Activated CD4-positive, alpha-beta memory T cell treated with anti-CD3 and anti-CD28 coated beads, Interleukin-2, amount 10 ng/mL, durations not matched to agents 7 days and 5 days (primary cell): ENCODE data around the gene PSMA7. TPM values are rescaled to one million over a fixed set of nuclear protein-coding genes. Genes with fewer than 3 reads are reported as not detected.

Experiments used
- CTCF ChIA-PET: fragments of 350-600 bp; sonication (Branson Sonifier 250); formaldehyde crosslinking; loops from one replicate; lab custom pipeline; 2021; ENCODE audit warnings: antibody characterized with exemption, inconsistent platforms; lab: Charles Lee
- POLR2A ChIA-PET: fragments of 350-600 bp; sonication (Branson Sonifier 250); formaldehyde crosslinking; loops from one replicate; lab custom pipeline; 2021; ENCODE audit warnings: antibody characterized with exemption; lab: Charles Lee
- DNase-seq: peaks from one replicate; pipeline ENCODE4 v3.0.0-alpha.2; 2020
- H3K27ac Mint-ChIP-seq: one replicate; pipeline ENCODE4 v1.8.0; 2021; ENCODE audit warnings: mild to moderate bottlenecking, mixed read lengths
- H3K27me3 Mint-ChIP-seq: one replicate; pipeline ENCODE4 v1.8.0; 2021; ENCODE audit warnings: mixed read lengths
- H3K36me3 Mint-ChIP-seq: one replicate; pipeline ENCODE4 v1.8.0; 2021; ENCODE audit warnings: low read depth, mixed read lengths
- H3K4me1 Mint-ChIP-seq: one replicate; pipeline ENCODE4 v1.8.0; 2021; ENCODE audit warnings: mixed read lengths
- H3K4me3 Mint-ChIP-seq: one replicate; pipeline ENCODE4 v1.8.0; 2021; ENCODE audit warnings: mild to moderate bottlenecking, mixed read lengths
- H3K9me3 Mint-ChIP-seq: one replicate; pipeline ENCODE4 v1.8.0; 2021; ENCODE audit warnings: mixed read lengths
- total RNA-seq, 2 experiments: library from RNA; stranded (reverse); gene quantifications; one replicate each; pipeline ENCODE4 v1.2.3, GENCODE V29; 2021

PSMA7 gene
- total RNA-seq, 2 experiments from 2014 or later, result 243 to 246 TPM

- Mint-ChIP-seq H3K9me3 (no peaks in the 10 kb centered on the region), H3K27ac (no peak overlapping the region), H3K36me3 (peaks cover 20% of the 10 kb centered on the region), H3K27me3 (no peaks in the 10 kb centered on the region), H3K4me1 (peaks cover 35% of the 10 kb centered on the region), H3K4me3 (no peak overlapping the region)
- DNase-seq, result no peak
- ChIA-PET POLR2A (interaction anchor here (2.2 kb wide), 1 partner anchor 80 kb away, joined by 7 read pairs; the partner anchor contains the start of gene TAF4), CTCF (interaction anchor here (0.6 kb wide), 1 partner anchor 156 kb away, joined by 3 read pairs; no protein-coding TSS in a partner anchor)
These were observed 3.0 kb upstream of the PSMA7 start for GRCh38 chr20:62146019-62146755.

- Mint-ChIP-seq H3K4me1 (peaks cover 40% of the 10 kb centered on the region), H3K4me3 (peak overlapping the region; percentile 78), H3K27ac (no peak overlapping the region), H3K9me3 (no peaks in the 10 kb centered on the region), H3K27me3 (no peaks in the 10 kb centered on the region), H3K36me3 (peaks cover 24% of the 10 kb centered on the region)
- no peak for DNase-seq
- CTCF ChIA-PET, result interaction anchor here (0.6 to 1.3 kb wide), 2 partner anchors 17 to 157 kb away, joined by 3 read pairs; no protein-coding TSS in a partner anchor
- POLR2A ChIA-PET, result interaction anchor here (1.2 to 2.2 kb wide), 2 partner anchors 10 to 79 kb away, joined by 3 to 7 read pairs; partner anchors contain the start of gene TAF4
These were observed 2.5 kb upstream of the PSMA7 start for GRCh38 chr20:62145688-62146018.

- ChIA-PET CTCF (interaction anchor here (1.3 kb wide), 1 partner anchor 15 kb away, joined by 3 read pairs; no protein-coding TSS in a partner anchor), POLR2A (interaction anchor here (1.2 to 4.4 kb wide), 5 partner anchors 9 to 78 kb away, joined by 3 to 60 read pairs (median 21); partner anchors contain the start of genes LSM14B, MTG2 and TAF4)
- DNase-seq, result peak; percentile 55
- H3K9me3 Mint-ChIP-seq, result no peaks in the 10 kb centered on the region
- peak overlapping the region; percentile 78 for H3K4me3 Mint-ChIP-seq
- no peaks in the 10 kb centered on the region for H3K27me3 Mint-ChIP-seq
- H3K36me3 Mint-ChIP-seq, result peaks cover 35% of the 10 kb centered on the region
- H3K27ac Mint-ChIP-seq, result peak overlapping the region; percentile 66
- H3K4me1 Mint-ChIP-seq, result peaks cover 50% of the 10 kb centered on the region
These were observed 997 bp upstream of the PSMA7 start for GRCh38 chr20:62143957-62144825.

GRCh38 chr20:62142252-62143080 lies 728 bp downstream of the PSMA7 start:
- ChIA-PET POLR2A (interaction anchor here (0.6 to 4.4 kb wide), 9 partner anchors 9 to 160 kb away, joined by 3 to 60 read pairs (median 3); partner anchors contain the start of genes ADRM1, LSM14B, MTG2 and TAF4), CTCF (interaction anchor here (1.1 to 1.8 kb wide), 4 partner anchors 9 to 132 kb away, joined by 3 to 14 read pairs (median 6); partner anchors contain the start of gene LSM14B)
- Mint-ChIP-seq H3K4me3 (peak overlapping the region; percentile 89), H3K27me3 (no peaks in the 10 kb centered on the region), H3K9me3 (no peaks in the 10 kb centered on the region), H3K27ac (peak overlapping the region; percentile 90), H3K4me1 (peaks cover 55% of the 10 kb centered on the region), H3K36me3 (peaks cover 52% of the 10 kb centered on the region)
- peak; percentile 28 for DNase-seq

- peak overlapping the region; percentile 89 for H3K4me3 Mint-ChIP-seq
- peaks cover 58% of the 10 kb centered on the region for H3K4me1 Mint-ChIP-seq
- POLR2A ChIA-PET, result interaction anchor here (0.6 to 4.4 kb wide), 9 partner anchors 8 to 130 kb away, joined by 3 to 60 read pairs (median 3); partner anchors contain the start of genes LSM14B, MTG2 and TAF4
- no peaks in the 10 kb centered on the region for H3K9me3 Mint-ChIP-seq
- H3K27ac Mint-ChIP-seq, result peak overlapping the region; percentile 90
- CTCF ChIA-PET, result interaction anchor here (0.5 to 1.8 kb wide), 5 partner anchors 13 to 648 kb away, joined by 3 to 14 read pairs (median 4); partner anchors contain the start of gene LSM14B
- peak; percentile 43 for DNase-seq
- peaks cover 59% of the 10 kb centered on the region for H3K36me3 Mint-ChIP-seq
- H3K27me3 Mint-ChIP-seq, result no peaks in the 10 kb centered on the region
These were observed 1.6 kb downstream of the PSMA7 start for GRCh38 chr20:62141397-62142251.

GRCh38 chr20:62141043-62141396 lies 2.2 kb downstream of the PSMA7 start:
- ChIA-PET CTCF (interaction anchor here (0.5 to 1.8 kb wide), 5 partner anchors 12 to 648 kb away, joined by 3 to 14 read pairs (median 4); partner anchors contain the start of gene LSM14B), POLR2A (interaction anchor here (0.9 to 4.4 kb wide), 5 partner anchors 12 to 96 kb away, joined by 3 to 60 read pairs (median 21); partner anchors contain the start of genes LSM14B, MTG2 and TAF4)
- Mint-ChIP-seq H3K4me1 (peaks cover 55% of the 10 kb centered on the region), H3K27ac (peak overlapping the region; percentile 90), H3K36me3 (peaks cover 64% of the 10 kb centered on the region), H3K4me3 (peak overlapping the region; percentile 89), H3K27me3 (no peaks in the 10 kb centered on the region), H3K9me3 (no peaks in the 10 kb centered on the region)
- no peak for DNase-seq

- no peaks in the 10 kb centered on the region for H3K27me3 Mint-ChIP-seq
- peak overlapping the region; percentile 2 for H3K27ac Mint-ChIP-seq
- no peak for DNase-seq
- no peaks in the 10 kb centered on the region for H3K9me3 Mint-ChIP-seq
- peaks cover 41% of the 10 kb centered on the region for H3K4me1 Mint-ChIP-seq
- no peak overlapping the region for H3K4me3 Mint-ChIP-seq
- POLR2A ChIA-PET, result interaction anchor here (1.4 kb wide), 1 partner anchor 16 kb away, joined by 3 read pairs; no protein-coding TSS in a partner anchor
- CTCF ChIA-PET, result no interaction called here
- peaks cover 70% of the 10 kb centered on the region for H3K36me3 Mint-ChIP-seq
These were observed 3.6 kb downstream of the PSMA7 start for GRCh38 chr20:62139636-62140035.

GRCh38 chr20:62138912-62139311 lies 4.3 kb downstream of the PSMA7 start:
- Mint-ChIP-seq H3K9me3 (no peaks in the 10 kb centered on the region), H3K27ac (no peak overlapping the region), H3K4me1 (peaks cover 42% of the 10 kb centered on the region), H3K27me3 (no peaks in the 10 kb centered on the region), H3K4me3 (no peak overlapping the region), H3K36me3 (peaks cover 72% of the 10 kb centered on the region)
- CTCF ChIA-PET, result interaction anchor here (1.3 kb wide), 1 partner anchor 49 kb away, joined by 3 read pairs; no protein-coding TSS in a partner anchor
- POLR2A ChIA-PET, result interaction anchor here (1.4 kb wide), 1 partner anchor 15 kb away, joined by 3 read pairs; no protein-coding TSS in a partner anchor
- DNase-seq, result no peak

- Mint-ChIP-seq H3K9me3 (no peaks in the 10 kb centered on the region), H3K4me1 (peaks cover 47% of the 10 kb centered on the region), H3K27ac (no peak overlapping the region), H3K36me3 (peaks cover 78% of the 10 kb centered on the region), H3K4me3 (no peak overlapping the region), H3K27me3 (no peaks in the 10 kb centered on the region)
- CTCF ChIA-PET, result interaction anchor here (1.0 to 1.3 kb wide), 3 partner anchors 48 to 127 kb away, joined by 3 to 4 read pairs (median 3); no protein-coding TSS in a partner anchor
- POLR2A ChIA-PET, result interaction anchor here (0.6 to 1.4 kb wide), 3 partner anchors 10 to 35 kb away, joined by 3 read pairs; no protein-coding TSS in a partner anchor
- no peak for DNase-seq
These were observed 5.0 kb downstream of the PSMA7 start for GRCh38 chr20:62138204-62138543.

GRCh38 chr20:62137478-62138203 lies 5.6 kb downstream of the PSMA7 start:
- no peaks in the 10 kb centered on the region for H3K9me3 Mint-ChIP-seq

More at GRCh38 chr20:62137478-62138203, 5.6 kb downstream of the PSMA7 start:
- H3K27me3 Mint-ChIP-seq, result no peaks in the 10 kb centered on the region
- ChIA-PET POLR2A (interaction anchor here (0.6 to 0.7 kb wide), 2 partner anchors 9 to 36 kb away, joined by 3 read pairs; no protein-coding TSS in a partner anchor), CTCF (interaction anchor here (1.0 to 1.3 kb wide), 3 partner anchors 48 to 127 kb away, joined by 3 to 4 read pairs (median 3); no protein-coding TSS in a partner anchor)
- H3K27ac Mint-ChIP-seq, result peak overlapping the region; percentile 40
- DNase-seq, result no peak
- H3K36me3 Mint-ChIP-seq, result peaks cover 81% of the 10 kb centered on the region
- peaks cover 50% of the 10 kb centered on the region for H3K4me1 Mint-ChIP-seq
- H3K4me3 Mint-ChIP-seq, result no peak overlapping the region
